HG03460 (cell line): ENCODE data around the gene E4F1.

Experiments used
- ATAC-seq: cut with Tn5 transposase; IDR thresholded peaks from one replicate; pipeline ENCODE4 v1.9.1; 2021; ENCODE audit not compliant: unreplicated experiment

Gene E4F1

GRCh38 chr16:2271848-2272461 lies 48.6 kb downstream of the E4F1 start:
- no peak for ATAC-seq

GRCh38 chr16:2273484-2273883 lies 50.1 kb downstream of the E4F1 start:
- no peak for ATAC-seq

DNA sequence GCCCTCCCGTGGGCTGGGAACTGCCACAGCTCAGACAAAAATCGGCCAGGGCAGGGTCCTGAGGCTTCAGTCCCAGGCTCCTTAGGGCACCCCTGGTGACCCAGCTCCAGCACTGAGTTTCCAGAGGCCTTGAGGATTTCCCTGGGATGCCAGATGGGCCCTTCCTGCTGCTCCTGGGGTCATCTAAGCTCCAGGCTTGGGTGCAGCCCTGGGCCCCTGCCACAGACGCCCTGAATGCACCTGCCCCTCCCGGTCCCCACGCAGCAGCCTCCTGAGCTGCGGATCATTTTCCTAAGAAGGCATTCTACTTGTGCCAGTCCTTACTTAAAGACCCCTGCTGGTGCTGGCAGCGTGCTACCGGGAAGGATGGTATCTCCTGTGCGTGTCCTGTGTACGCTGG lies 50.5 kb downstream of the E4F1 start:
- no peak for ATAC-seq

- no peak for ATAC-seq
Observed at GRCh38 chr16:2275476-2276367, 52.3 kb downstream of the E4F1 start.

DNA sequence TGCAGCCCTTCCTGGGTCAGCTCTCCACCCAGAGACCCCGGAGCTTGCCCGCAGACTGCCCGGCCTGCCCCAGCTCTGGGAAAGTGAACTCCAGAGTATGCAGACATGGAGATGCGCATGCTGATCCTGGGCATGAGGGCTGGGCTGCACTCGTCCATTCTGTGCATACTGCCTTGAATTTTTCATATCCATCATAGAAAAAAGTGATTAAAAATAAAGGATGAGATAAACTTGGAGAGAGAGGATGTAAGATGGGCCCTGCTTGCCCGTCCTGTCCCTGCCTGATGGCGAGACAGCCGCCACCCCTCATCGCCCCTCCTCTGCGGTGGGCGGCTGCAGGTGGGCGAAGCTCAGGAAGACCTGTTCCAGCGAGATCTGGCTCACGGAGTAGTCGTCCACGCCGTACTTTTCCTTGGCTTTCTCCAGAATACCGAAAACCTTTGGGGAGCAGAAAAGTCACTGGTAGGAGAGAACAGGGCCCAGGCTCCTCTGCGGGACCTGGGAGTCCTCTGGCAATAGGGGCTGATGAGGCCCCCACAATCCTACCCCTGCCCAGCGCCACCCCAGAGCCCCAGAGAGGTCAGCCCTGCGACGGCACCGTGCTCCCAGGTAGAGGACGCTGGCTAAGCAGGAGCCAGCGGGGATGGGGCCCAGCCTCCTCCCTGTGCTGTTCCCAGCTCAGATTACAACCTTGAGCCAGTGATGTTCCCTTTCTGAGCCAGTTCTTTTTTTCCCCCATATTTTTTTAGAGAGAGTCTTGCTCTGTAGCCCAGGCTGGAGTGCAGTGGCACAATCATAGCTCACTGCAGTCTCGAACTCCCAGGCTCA lies 53.2 kb downstream of the E4F1 start:
- no peak for ATAC-seq

- ATAC-seq = no peak
Observed at GRCh38 chr16:2277466-2278271, 54.3 kb downstream of the E4F1 start.

- ATAC-seq = no peak
Observed at GRCh38 chr16:2278272-2278608, 54.8 kb downstream of the E4F1 start.

DNA sequence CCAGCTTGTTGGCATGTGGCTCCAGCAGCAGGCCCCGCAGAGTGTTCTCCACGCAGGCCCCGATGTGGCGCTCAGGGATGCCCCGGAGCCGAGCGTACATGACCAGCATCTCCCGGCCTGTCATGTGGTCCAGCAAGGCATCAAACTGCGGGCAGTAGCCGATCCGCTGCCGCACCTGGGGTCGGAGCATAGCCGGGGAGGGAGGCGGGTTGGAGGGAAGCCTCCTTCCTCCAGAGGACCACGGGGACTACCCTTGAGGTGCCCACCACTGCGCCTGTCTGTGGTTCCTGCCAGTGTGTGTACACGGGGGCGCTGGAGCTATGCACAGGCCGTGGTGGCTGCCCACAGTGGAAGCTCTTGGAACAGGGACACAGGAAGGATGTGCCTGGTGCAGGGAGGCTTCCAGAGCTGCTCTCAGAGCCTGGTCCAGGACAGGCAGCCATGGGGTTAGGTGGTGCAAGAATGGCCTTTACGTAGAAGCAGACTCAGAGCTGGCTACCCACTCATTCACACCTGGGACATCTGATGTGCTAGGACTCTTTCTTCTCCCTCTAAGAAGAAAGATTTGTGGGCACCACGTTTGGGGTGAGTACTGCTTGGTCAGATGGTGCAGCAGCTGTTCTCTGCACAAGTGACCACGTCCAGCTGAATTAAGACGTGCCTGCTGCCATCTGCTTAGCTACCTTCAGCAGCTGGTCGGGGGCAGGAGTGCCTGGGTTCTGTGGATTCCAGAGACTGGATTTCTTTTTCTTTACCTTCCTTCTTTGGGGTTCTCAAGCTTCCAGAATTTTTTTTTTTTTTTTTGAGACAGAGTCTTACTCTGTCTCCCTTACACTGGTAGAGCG lies 55.8 kb downstream of the E4F1 start:
- ATAC-seq = no peak

GRCh38 chr16:2280461-2280860 lies 57.1 kb downstream of the E4F1 start:
- no peak for ATAC-seq

- ATAC-seq = no peak
Observed at GRCh38 chr16:2280981-2281542, 57.7 kb downstream of the E4F1 start.

- ATAC-seq = no peak
Observed at GRCh38 chr16:2282262-2282661, 58.9 kb downstream of the E4F1 start.

GRCh38 chr16:2282866-2283555 lies 59.6 kb downstream of the E4F1 start:
- ATAC-seq = no peak

DNA sequence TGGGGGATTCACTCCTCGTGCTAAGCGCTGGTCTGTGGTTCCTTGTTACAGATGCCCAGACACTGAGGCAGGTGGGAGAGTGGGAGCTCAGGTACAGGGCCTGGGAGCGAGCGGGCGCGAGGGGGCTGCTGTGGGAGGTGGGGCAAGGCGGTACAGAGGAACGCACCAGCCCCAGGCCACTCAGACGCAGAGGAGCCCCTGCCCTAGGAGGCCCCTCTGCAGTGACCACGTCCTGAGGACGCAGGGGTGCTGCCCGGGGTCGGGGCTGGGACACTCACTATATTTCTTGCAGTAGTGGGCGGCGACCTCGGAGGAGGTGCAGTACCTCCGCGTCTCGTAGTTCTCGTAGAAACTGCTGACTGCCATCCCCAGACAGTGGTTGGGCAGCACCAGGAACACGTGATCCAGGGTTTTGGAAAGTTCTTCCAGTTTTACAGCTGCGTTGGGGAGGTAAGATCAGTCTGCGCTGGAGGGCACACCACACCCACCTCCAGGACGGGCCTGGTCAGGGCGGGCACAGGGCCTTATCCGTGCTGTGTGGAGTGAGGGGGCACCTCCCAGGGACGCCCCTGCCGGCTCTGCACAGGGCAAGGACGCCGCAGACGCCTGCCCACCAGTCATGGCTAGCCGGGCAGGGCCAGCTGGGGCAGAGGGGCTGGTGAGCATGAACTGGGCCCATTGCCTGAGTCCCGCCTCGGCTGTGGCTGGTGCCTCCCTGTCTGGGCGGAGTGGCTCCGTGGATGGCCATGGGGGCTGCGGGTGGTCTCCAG lies 60.8 kb downstream of the E4F1 start:
- ATAC-seq = no peak

DNA sequence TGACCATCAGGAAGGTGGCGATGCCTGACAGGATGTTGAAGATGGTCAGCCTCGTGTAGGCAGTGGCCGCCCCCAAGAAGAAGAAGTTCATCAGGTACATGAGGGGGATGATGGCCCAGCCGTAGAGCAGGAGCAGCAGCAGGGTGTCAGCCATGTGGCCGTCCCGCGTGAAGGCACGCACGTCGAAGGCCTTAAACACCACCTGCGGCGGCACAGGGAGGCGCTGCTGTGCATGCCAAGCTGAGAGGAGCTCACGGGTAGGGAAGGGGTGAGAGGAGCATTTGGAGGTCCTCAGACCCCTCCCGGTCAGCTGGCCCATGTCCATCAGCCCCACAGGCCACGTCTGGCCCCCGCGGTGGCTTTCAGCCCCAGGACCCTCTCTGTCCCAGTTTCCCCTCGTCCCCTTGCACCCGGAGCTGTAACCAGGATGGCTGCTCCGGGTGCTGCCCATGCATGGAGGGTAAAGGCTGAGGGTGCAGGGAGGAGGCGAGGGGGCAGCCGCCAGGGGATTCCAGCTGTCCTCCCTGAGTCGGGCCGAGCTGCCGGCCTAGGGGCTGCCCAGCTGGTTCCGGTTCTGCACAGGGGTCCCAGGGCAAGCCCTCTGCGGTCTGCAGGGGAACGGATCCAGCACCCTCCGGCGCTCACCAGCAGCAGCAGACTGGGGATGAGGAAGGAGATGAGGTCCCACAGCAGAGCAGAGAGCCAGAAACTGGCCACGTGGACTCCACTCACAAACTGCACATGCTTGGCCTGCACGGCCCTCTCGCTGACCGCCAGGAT lies 61.6 kb downstream of the E4F1 start:
- ATAC-seq = no peak
